Esophagus squamous epithelium (tissue), 5 donors: Measurements from ENCODE around the gene DOC2B. TPM values are rescaled to one million over a fixed set of nuclear protein-coding genes. Genes with fewer than 3 reads are reported as not detected.

Experiments
- DNase-seq: peaks from one replicate; lab custom pipeline; 2025; lab: John Stamatoyannopoulos, UW
- H3K27ac ChIP-seq, 4 donors: fragments of 200-600 bp; sonication (generic); one replicate each; pipeline ENCODE4 v1.5.1; 2016 to 2019; ENCODE audit warnings: mild to moderate bottlenecking in 1 of 4
- H3K27me3 ChIP-seq, 4 donors: fragments of 200-600 bp; sonication (generic); 1 replicate in 3 of 4; 2 replicates in 1 of 4; pipeline versions ENCODE4 v1.5.1 to v1.6.0; 2017 to 2021; ENCODE audit warnings: antibody characterized with exemption in 1 of 4
- H3K36me3 ChIP-seq, 3 donors: fragments of 200-600 bp; sonication (generic); one replicate each; pipeline ENCODE4 v1.5.1; 2016 to 2019
- H3K4me1 ChIP-seq, 3 donors: fragments of 200-600 bp; sonication (generic); one replicate each; pipeline ENCODE4 v1.5.1; 2017 to 2019
- H3K4me3 ChIP-seq, 4 donors: fragments of 200-600 bp; sonication (generic); 1 replicate in 3 of 4; 2 replicates in 1 of 4; pipeline ENCODE4 v1.5.1; 2016 to 2019; ENCODE audit warnings: mild to moderate bottlenecking in 2 of 4, moderate library complexity in 1 of 4
- H3K9me3 ChIP-seq, 3 donors: fragments of 200-600 bp; sonication (generic); one replicate each; pipeline ENCODE4 v1.5.1; 2016 to 2019
- POLR2A ChIP-seq, 4 donors: fragments of 450-650 bp; IDR thresholded peaks; one replicate each; pipeline ENCODE4 v1.6.1; 2017; ENCODE audit warnings: antibody characterized with exemption in 4 of 4, mild to moderate bottlenecking in 4 of 4, moderate library complexity in 3 of 4
- WGBS, 2 donors: methylation state at CpG; one replicate each; pipeline ENCODE4 v1.1.5; 2018; 5-methylcytosine and 5-hydroxymethylcytosine counted together
- intact Hi-C: fragments of 100-400 bp; cut with DNase I; formaldehyde crosslinking; loops from one replicate; pipeline ENCODE4 v1.15.0; 2022
- total RNA-seq, 4 donors: library from RNA; depleted of rRNA; stranded (reverse); fragments of >200 nt; gene quantifications; one replicate each; pipeline ENCODE4 v1.1.0, GENCODE V29; 2016
- TF ChIP-seq, protein P1 (sequence below), 6 experiments: fragments of 450-650 bp in 4 of 6; fragments of 200-600 bp in 2 of 6; sonication (generic) in 2 of 6; IDR thresholded peaks; one replicate each; pipeline ENCODE4 v1.5.1; 2016 to 2019; ENCODE audit warnings: antibody characterized with exemption in 6 of 6, mild to moderate bottlenecking in 4 of 6, moderate library complexity in 4 of 6
- donor health status: DM: yes; HTN: yes; CAD: no.

DOC2B gene
- 10 to 100 TPM in 3 of 4 donors, 1 to 10 TPM in 1; 8.4 to 44.9 (median 26.2) TPM for total RNA-seq

DNA sequence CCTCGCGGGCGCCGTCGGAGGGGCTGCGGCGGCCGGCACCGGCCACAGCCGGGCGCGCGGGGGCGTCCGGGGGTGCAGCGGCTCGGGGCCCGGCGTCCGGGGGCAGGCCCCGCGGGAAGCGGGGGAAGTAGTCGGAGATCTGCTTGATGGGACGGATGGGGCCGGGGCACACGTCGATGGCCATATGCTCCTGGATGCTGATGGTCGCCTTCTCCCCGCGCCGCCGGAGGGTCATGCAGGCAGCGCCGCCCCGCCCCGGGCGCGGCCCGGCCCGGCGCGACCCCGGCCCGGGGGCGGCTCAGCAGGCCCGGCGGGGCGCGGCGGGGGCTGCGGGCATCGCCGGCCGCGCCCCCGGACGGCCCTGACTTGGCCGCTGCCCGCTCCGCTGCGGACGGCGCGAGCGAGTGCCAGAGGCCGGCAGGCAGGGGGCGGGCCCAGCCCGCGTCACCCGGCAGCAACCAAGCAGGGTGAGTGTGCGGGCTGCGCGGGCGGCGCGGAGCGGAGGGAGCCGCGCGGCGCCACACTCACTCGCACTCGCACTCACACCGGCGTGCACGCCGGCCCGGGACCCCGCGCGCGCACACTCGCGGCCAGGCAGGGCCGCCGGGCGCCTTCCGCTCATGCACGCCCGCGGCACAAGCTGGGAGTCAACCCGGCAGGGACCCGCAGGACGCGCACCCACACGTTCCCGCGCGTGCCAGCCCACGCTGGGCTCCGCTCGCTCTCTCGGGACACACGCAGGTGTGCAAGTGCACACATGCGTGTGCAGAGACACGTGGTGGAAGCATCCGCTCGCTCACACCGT is at the start of gene DOC2B:
TSS of gene DOC2B (minus strand) at position 406 of the 805 bp plus-strand sequence. CDS start at position 235, 171 bp downstream.
- peak in 1 of 4 donors; percentile 31 for TF ChIP-seq POLR2A (IDR thresholded peaks at IDR 0.05)
- TF ChIP-seq, protein P1, sequence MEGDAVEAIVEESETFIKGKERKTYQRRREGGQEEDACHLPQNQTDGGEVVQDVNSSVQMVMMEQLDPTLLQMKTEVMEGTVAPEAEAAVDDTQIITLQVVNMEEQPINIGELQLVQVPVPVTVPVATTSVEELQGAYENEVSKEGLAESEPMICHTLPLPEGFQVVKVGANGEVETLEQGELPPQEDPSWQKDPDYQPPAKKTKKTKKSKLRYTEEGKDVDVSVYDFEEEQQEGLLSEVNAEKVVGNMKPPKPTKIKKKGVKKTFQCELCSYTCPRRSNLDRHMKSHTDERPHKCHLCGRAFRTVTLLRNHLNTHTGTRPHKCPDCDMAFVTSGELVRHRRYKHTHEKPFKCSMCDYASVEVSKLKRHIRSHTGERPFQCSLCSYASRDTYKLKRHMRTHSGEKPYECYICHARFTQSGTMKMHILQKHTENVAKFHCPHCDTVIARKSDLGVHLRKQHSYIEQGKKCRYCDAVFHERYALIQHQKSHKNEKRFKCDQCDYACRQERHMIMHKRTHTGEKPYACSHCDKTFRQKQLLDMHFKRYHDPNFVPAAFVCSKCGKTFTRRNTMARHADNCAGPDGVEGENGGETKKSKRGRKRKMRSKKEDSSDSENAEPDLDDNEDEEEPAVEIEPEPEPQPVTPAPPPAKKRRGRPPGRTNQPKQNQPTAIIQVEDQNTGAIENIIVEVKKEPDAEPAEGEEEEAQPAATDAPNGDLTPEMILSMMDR (IDR thresholded peaks at IDR 0.05) = peak in 2 of 6 experiments; percentile 17 to 21
- intact Hi-C loops = no loop called here
- Histone ChIP-seq H3K4me1 (peaks cover 25 to 80% (median 54%) of the 10 kb centered on the region in 3 donors), H3K27me3 (peaks cover 0 to 78% (median 0%) of the 10 kb centered on the region in 4 donors), H3K27ac (peak within 1 kb of the TSS; percentile 56 to 84 (median 78)), H3K4me3 (peak within 1 kb of the TSS; percentile 34 to 79 (median 61)), H3K9me3 (no peaks in the 10 kb centered on the region), H3K36me3 (no peaks in the 10 kb centered on the region)
- 0 to 21% methylated on average over 2 to 10 of the region's 120 CpGs for WGBS, 2 donors
- no peak for DNase-seq

DNA sequence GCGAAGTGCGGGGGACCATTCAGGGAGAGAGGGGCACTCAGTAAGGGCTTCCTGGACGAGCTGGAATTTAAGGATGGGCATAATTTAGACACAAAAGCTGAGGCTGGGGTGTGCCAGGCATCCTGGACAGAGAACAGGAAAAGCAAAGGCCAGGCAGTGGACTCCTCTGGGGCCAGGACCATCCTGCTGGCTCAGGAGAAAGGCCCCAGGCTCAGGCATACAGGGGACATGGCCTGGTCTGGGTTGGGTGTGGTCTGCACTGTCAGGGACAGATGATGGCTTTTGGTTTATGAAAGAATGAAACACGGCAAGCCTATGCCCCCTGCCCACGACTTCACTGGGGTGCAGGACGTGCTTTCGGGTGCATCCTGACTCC is 48.9 kb upstream of the DOC2B start:
- Histone ChIP-seq H3K36me3 (no peaks in the 10 kb centered on the region), H3K4me3 (no peak overlapping the region), H3K27me3 (no peaks in the 10 kb centered on the region), H3K27ac (peak overlapping the region in 1 of 4 donors; percentile 9), H3K4me1 (peaks cover 3 to 26% (median 5%) of the 10 kb centered on the region in 3 donors), H3K9me3 (no peaks in the 10 kb centered on the region)
- intact Hi-C loops = no loop called here
- no peak for DNase-seq
- WGBS, 2 donors = 84 to 85% methylated on average over 7 of the region's 7 CpGs
- no peak for TF ChIP-seq POLR2A (IDR thresholded peaks at IDR 0.05)
- TF ChIP-seq, protein P1 (IDR thresholded peaks at IDR 0.05) = no peak

DNA sequence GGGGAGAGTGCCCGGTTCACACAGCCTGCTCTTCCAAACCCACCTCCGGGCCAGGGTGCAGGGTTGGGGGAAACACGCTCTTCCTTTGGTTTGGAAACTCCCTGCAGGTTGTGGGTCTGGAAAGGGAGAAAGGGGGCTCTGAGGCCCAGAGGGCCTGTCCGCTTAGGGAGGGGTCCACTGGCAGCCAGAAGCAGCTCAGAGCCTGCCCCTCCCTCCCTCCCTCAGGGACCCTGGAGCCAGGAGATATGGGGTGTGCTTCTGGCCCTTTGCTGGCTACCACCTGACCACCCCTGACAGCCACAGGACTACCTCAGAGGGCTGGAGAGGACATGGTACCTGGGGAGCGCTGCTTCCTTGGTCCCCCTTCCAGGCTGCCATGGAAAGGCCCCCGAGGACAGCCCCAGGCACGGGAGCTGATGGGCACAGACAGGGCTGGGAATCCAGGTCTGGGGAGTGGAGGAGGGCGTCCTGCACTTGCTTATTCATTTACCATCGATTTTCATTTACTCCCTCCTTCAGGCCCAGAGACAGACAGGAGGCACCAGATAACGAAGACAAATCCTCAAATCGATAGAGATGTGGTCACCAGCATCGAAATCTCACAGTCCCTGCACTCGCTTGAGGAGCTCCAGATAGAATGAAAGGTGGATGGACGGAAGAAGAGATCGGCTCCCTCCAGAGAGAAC is 48.4 kb upstream of the DOC2B start:
- Histone ChIP-seq H3K27ac (peak overlapping the region in 3 of 4 donors; percentile 25 to 39 (median 33)), H3K36me3 (no peaks in the 10 kb centered on the region), H3K9me3 (no peaks in the 10 kb centered on the region), H3K4me1 (peaks cover 3 to 26% (median 5%) of the 10 kb centered on the region in 3 donors), H3K4me3 (no peak overlapping the region), H3K27me3 (no peaks in the 10 kb centered on the region)
- intact Hi-C loops = no loop called here
- WGBS, 2 donors = 87 to 91% methylated on average over 11 to 12 of the region's 15 CpGs
- TF ChIP-seq POLR2A (IDR thresholded peaks at IDR 0.05) = no peak
- TF ChIP-seq, protein P1 (IDR thresholded peaks at IDR 0.05) = no peak
- no peak for DNase-seq

DNA sequence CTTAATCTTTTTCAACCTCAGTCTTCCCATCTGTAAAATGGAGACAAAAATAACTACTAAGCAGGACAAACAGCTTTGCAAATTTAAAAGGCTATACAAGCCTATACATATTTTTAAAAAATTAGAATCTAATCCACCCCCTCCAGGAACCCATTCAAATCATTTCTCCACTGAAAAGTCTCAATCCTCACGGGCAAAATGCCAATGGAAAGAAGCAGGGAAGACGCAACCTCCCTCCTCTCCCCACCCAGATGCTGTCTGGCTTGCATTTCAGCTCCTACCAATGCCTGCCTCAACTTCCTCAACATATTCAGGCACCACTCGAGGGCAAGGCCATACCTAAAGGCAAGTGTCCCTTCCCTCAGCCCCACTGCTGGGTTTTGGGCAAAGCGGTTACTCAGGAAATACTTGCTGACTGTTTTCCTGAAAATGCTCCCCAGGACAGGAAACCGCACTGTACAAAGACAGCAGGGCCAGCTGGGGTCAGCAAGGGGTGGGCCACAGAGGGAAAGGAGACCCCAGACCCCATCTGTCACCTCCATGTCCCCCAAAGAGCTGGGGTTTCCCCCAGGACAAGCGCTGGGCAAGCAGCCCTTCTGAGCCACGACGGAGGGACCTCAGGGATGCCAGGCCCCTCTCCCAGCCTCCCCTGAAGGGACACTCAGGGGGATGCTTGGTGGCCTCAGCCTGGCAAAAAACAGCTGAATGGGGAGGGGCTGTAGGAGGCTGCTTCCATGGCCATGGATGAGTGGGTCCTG is 47.7 kb upstream of the DOC2B start:
- no peaks in the 10 kb centered on the region for H3K9me3 ChIP-seq
- 40 to 64% methylated on average over 2 to 6 of the region's 8 CpGs for WGBS, 2 donors
- no peak for TF ChIP-seq POLR2A (IDR thresholded peaks at IDR 0.05)
- TF ChIP-seq, protein P1 (IDR thresholded peaks at IDR 0.05) = no peak
- no peaks in the 10 kb centered on the region for H3K27me3 ChIP-seq
- intact Hi-C loops = no loop called here
- H3K4me1 ChIP-seq = peaks cover 3 to 26% (median 5%) of the 10 kb centered on the region in 3 donors
- no peak for DNase-seq
- peak overlapping the region in 3 of 4 donors; percentile 25 to 39 (median 33) for H3K27ac ChIP-seq
- no peaks in the 10 kb centered on the region for H3K36me3 ChIP-seq
- no peak overlapping the region for H3K4me3 ChIP-seq
